ENCODE results near the gene ADAMTS10. TPM values are rescaled to one million over a fixed set of nuclear protein-coding genes. Genes with fewer than 3 reads are reported as not detected.
A peak's percentile ranks its signal among the peaks of the same experiment; 100 is the strongest.

ADAMTS10 gene
- total and polyA plus RNA-seq, 2 of the 13 experiments (the other 11 are each of a cell fraction or from before 2014, with no cell fraction given): 0.49 to 1.7 TPM

- TF ChIP-seq, protein P1, sequence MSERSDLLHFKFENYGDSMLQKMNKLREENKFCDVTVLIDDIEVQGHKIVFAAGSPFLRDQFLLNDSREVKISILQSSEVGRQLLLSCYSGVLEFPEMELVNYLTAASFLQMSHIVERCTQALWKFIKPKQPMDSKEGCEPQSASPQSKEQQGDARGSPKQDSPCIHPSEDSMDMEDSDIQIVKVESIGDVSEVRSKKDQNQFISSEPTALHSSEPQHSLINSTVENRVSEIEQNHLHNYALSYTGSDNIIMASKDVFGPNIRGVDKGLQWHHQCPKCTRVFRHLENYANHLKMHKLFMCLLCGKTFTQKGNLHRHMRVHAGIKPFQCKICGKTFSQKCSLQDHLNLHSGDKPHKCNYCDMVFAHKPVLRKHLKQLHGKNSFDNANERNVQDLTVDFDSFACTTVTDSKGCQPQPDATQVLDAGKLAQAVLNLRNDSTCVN (CRISPR knock-in tag; IDR thresholded peaks at IDR 0.05; ENCODE audit: borderline replicate concordance): no peak
- TF ChIP-seq DNMT1 (CRISPR knock-in tag; IDR thresholded peaks at IDR 0.05): no peak
- no peak for TF ChIP-seq ZNF569 (CRISPR knock-in tag; IDR thresholded peaks at IDR 0.05; ENCODE audit: borderline replicate concordance)
- peak; percentile 62; the same call in 1 of the 2 replicates for TF ChIP-seq NR2C2 (CRISPR knock-in tag; IDR thresholded peaks at IDR 0.05; ENCODE audit: borderline replicate concordance)
- peak; percentile 89 for TF ChIP-seq RXRA (CRISPR knock-in tag; IDR thresholded peaks at IDR 0.05)
- peak; percentile 84; the same call in 1 of the 2 replicates for TF ChIP-seq MTA1 (CRISPR knock-in tag; IDR thresholded peaks at IDR 0.05; ENCODE audit: borderline replicate concordance)
- TF ChIP-seq ZNF709 (CRISPR knock-in tag; IDR thresholded peaks at IDR 0.05): 0 out of 2 replicates have a peak, but pooled peaks have one; percentile 49
- TF ChIP-seq, protein P2, sequence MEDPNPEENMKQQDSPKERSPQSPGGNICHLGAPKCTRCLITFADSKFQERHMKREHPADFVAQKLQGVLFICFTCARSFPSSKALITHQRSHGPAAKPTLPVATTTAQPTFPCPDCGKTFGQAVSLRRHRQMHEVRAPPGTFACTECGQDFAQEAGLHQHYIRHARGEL (CRISPR knock-in tag; IDR thresholded peaks at IDR 0.05): no peak
- peak; percentile 94 for TF ChIP-seq JUN (CRISPR knock-in tag; IDR thresholded peaks at IDR 0.05)
- TF ChIP-seq ZNF256 (CRISPR knock-in tag; conservative IDR thresholded peaks at IDR 0.05): no peak
- TF ChIP-seq MAFK (conservative IDR thresholded peaks at IDR 0.05 in 1 of 2, IDR thresholded peaks at IDR 0.05 in 1 of 2; ENCODE audit: low read length in 2 of 2): no peak
- TF ChIP-seq PATZ1 (CRISPR knock-in tag; IDR thresholded peaks at IDR 0.05): peak; percentile 97
- no peak for TF ChIP-seq ZNF382 (CRISPR knock-in tag; IDR thresholded peaks at IDR 0.05; ENCODE audit: borderline replicate concordance)
- TF ChIP-seq, protein P3, sequence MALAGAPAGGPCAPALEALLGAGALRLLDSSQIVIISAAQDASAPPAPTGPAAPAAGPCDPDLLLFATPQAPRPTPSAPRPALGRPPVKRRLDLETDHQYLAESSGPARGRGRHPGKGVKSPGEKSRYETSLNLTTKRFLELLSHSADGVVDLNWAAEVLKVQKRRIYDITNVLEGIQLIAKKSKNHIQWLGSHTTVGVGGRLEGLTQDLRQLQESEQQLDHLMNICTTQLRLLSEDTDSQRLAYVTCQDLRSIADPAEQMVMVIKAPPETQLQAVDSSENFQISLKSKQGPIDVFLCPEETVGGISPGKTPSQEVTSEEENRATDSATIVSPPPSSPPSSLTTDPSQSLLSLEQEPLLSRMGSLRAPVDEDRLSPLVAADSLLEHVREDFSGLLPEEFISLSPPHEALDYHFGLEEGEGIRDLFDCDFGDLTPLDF (CRISPR knock-in tag; IDR thresholded peaks at IDR 0.05): no peak
- TF ChIP-seq KLF12 (CRISPR knock-in tag; IDR thresholded peaks at IDR 0.05; ENCODE audit: borderline replicate concordance): peak; percentile 54; the same call in 1 of the 2 replicates
- peak; percentile 57; the same call in 1 of the 2 replicates for TF ChIP-seq ZNF451 (CRISPR knock-in tag; IDR thresholded peaks at IDR 0.05)
- TF ChIP-seq, protein P4, sequence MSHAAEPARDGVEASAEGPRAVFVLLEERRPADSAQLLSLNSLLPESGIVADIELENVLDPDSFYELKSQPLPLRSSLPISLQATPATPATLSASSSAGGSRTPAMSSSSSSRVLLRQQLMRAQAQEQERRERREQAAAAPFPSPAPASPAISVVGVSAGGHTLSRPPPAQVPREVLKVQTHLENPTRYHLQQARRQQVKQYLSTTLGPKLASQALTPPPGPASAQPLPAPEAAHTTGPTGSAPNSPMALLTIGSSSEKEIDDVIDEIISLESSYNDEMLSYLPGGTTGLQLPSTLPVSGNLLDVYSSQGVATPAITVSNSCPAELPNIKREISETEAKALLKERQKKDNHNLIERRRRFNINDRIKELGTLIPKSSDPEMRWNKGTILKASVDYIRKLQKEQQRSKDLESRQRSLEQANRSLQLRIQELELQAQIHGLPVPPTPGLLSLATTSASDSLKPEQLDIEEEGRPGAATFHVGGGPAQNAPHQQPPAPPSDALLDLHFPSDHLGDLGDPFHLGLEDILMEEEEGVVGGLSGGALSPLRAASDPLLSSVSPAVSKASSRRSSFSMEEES (CRISPR knock-in tag; IDR thresholded peaks at IDR 0.05): no peak
- TF ChIP-seq TRIM24 (CRISPR knock-in tag; IDR thresholded peaks at IDR 0.05): 0 out of 2 replicates have a peak, but pooled peaks have one; percentile 29
- TF ChIP-seq RELA (CRISPR knock-in tag; IDR thresholded peaks at IDR 0.05): no peak
- TF ChIP-seq WIZ (CRISPR knock-in tag; IDR thresholded peaks at IDR 0.05): peak; percentile 62; the same call in 1 of the 2 replicates
- peak; percentile 61; the same call in 1 of the 2 replicates for TF ChIP-seq ZNF441 (CRISPR knock-in tag; IDR thresholded peaks at IDR 0.05; ENCODE audit: borderline replicate concordance)
- TF ChIP-seq ZNF224 (CRISPR knock-in tag; IDR thresholded peaks at IDR 0.05): no peak
- TF ChIP-seq, protein P5, sequence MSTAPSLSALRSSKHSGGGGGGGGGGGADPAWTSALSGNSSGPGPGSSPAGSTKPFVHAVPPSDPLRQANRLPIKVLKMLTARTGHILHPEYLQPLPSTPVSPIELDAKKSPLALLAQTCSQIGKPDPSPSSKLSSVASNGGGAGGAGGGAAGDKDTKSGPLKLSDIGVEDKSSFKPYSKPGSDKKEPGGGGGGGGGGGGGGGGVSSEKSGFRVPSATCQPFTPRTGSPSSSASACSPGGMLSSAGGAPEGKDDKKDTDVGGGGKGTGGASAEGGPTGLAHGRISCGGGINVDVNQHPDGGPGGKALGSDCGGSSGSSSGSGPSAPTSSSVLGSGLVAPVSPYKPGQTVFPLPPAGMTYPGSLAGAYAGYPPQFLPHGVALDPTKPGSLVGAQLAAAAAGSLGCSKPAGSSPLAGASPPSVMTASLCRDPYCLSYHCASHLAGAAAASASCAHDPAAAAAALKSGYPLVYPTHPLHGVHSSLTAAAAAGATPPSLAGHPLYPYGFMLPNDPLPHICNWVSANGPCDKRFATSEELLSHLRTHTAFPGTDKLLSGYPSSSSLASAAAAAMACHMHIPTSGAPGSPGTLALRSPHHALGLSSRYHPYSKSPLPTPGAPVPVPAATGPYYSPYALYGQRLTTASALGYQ (CRISPR knock-in tag; IDR thresholded peaks at IDR 0.05): peak; percentile 50; the same call in 1 of the 2 replicates
Observed at GRCh38 chr19:8631425-8631819, 20.9 kb upstream of the ADAMTS10 start (continued).

Data from HepG2 (cell line).